ENCODE results near the gene RASSF7.
A peak's percentile ranks its signal among the peaks of the same experiment; 100 is the strongest.

The RASSF7 gene

GRCh38 chr11:553083-553987 is 7.4 kb upstream of the RASSF7 start:
- DNase-seq: no peak

- no peak for DNase-seq
These were observed 6.8 kb upstream of the RASSF7 start for GRCh38 chr11:553988-554340.

GRCh38 chr11:554428-555226 is 6.1 kb upstream of the RASSF7 start:
- peak; percentile 76 to 81 for DNase-seq

- no peak for DNase-seq
These were observed 5.5 kb upstream of the RASSF7 start for GRCh38 chr11:555227-555779.

- no peak for DNase-seq
These were observed 4.7 kb upstream of the RASSF7 start for GRCh38 chr11:555780-556661.

- DNase-seq: no peak
These were observed 4.0 kb upstream of the RASSF7 start for GRCh38 chr11:556662-557256.

GRCh38 chr11:557328-558132 is 3.2 kb upstream of the RASSF7 start:
- no peak for DNase-seq

- no peak for DNase-seq
These were observed 2.3 kb upstream of the RASSF7 start for GRCh38 chr11:558503-558902.

- no peak for DNase-seq
These were observed 1.6 kb upstream of the RASSF7 start for GRCh38 chr11:559020-559620.

GRCh38 chr11:559712-560304 is 962 bp upstream of the RASSF7 start:
- no peak for DNase-seq

GRCh38 chr11:561148-562003 is 606 bp downstream of the RASSF7 start:
- DNase-seq: peak in 1 of 2 experiments; percentile 55

- no peak for DNase-seq
These were observed 1.4 kb downstream of the RASSF7 start for GRCh38 chr11:562046-562645.

GRCh38 chr11:563066-563811 is 2.5 kb downstream of the RASSF7 start:
- DNase-seq: no peak

GRCh38 chr11:563812-564578 is 3.2 kb downstream of the RASSF7 start:
- no peak for DNase-seq

- no peak for DNase-seq
These were observed 5.2 kb downstream of the RASSF7 start for GRCh38 chr11:565921-566509.

- no peak for DNase-seq
These were observed 6.3 kb downstream of the RASSF7 start for GRCh38 chr11:567011-567628.

Data from activated T-cell treated with anti-CD3 and anti-CD28 coated beads, Interleukin-2, amount 50 U/mL, for 48 hours (primary cell).